Ovary (tissue), 3 donors: ENCODE results near the gene ADRM1.

Source experiments
- POLR2A ChIP-seq: fragments of 450-650 bp; IDR thresholded peaks from one replicate; pipeline ENCODE4 v1.6.1; 2017; ENCODE audit warnings: antibody characterized with exemption, mild to moderate bottlenecking, moderate library complexity
- TF ChIP-seq, protein P1 (sequence below), 3 donors: fragments of 450-650 bp in 2 of 3; fragments of 200-600 bp in 1 of 3; IDR thresholded peaks; one replicate each; pipeline versions ENCODE4 v1.5.1 to v1.8.0; 2016 to 2022; ENCODE audit warnings: antibody characterized with exemption in 3 of 3, mild to moderate bottlenecking in 1 of 3
- donor health status: DM: no; HTN: no; CAD: no.

DNA sequence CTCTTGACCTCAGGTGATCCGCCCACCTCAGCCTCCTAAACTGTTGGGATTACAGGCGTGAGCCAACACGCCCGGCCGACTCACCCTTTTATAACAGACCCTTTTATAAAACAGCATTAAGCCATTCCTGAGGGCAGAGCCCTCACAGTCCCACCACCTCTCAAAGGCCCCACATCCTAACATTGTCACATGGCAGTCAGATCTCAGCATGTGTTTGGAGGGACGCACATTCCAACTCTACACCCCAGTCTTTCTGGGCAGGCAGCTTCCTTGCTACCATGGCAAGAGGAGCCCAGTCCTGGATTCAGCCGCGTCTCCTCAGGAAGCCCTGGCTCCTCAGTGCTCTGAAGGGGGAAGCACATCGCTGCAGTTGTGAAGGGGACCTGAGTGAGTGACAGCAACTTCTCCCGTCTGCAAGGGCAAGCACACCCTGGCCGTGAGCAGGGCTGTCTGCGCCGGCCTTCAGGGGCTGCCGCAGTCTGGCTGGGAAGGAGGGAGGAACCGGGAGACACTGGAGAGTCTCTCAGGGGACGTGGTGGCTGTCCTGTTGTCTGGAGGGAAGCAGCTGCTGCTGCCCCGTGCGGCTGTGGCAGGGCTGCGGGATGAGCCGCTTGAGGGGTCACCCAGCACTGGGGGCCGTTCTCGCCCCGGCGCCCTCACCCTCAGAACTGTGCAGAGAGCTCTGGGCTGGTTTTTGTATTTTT lies 48.6 kb upstream of the ADRM1 start:
- TF ChIP-seq, protein P1, sequence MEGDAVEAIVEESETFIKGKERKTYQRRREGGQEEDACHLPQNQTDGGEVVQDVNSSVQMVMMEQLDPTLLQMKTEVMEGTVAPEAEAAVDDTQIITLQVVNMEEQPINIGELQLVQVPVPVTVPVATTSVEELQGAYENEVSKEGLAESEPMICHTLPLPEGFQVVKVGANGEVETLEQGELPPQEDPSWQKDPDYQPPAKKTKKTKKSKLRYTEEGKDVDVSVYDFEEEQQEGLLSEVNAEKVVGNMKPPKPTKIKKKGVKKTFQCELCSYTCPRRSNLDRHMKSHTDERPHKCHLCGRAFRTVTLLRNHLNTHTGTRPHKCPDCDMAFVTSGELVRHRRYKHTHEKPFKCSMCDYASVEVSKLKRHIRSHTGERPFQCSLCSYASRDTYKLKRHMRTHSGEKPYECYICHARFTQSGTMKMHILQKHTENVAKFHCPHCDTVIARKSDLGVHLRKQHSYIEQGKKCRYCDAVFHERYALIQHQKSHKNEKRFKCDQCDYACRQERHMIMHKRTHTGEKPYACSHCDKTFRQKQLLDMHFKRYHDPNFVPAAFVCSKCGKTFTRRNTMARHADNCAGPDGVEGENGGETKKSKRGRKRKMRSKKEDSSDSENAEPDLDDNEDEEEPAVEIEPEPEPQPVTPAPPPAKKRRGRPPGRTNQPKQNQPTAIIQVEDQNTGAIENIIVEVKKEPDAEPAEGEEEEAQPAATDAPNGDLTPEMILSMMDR (IDR thresholded peaks at IDR 0.05): no peak
- TF ChIP-seq POLR2A: no peak
